ENCODE measurements around the gene EEF2KMT.
"Not testable (repeated sequence)": the region's sequence is repeated elsewhere in the genome, so short reads cannot be mapped to it uniquely, and the experiment has no call there.

EEF2KMT gene

DNA sequence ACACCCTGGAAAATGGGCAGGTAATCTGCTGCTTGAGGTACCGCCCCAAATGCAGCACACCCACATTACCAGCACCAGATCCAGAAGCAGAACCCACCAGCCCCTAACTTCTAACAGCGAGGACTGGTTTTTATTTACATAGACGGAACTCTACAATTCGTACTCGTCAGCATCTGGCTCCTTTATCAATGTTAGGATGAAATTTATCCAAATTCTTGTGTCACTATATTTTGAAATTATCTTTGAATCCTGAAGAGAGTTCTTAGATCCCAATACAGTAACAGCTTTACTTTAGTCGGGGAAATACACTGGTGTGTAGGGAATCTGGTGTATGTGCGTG, 26.3 kb downstream of the EEF2KMT start:
- no peak for DNase-seq (ENCODE audit: low read depth in 1 of 2, low spot score in 1 of 2)

DNA sequence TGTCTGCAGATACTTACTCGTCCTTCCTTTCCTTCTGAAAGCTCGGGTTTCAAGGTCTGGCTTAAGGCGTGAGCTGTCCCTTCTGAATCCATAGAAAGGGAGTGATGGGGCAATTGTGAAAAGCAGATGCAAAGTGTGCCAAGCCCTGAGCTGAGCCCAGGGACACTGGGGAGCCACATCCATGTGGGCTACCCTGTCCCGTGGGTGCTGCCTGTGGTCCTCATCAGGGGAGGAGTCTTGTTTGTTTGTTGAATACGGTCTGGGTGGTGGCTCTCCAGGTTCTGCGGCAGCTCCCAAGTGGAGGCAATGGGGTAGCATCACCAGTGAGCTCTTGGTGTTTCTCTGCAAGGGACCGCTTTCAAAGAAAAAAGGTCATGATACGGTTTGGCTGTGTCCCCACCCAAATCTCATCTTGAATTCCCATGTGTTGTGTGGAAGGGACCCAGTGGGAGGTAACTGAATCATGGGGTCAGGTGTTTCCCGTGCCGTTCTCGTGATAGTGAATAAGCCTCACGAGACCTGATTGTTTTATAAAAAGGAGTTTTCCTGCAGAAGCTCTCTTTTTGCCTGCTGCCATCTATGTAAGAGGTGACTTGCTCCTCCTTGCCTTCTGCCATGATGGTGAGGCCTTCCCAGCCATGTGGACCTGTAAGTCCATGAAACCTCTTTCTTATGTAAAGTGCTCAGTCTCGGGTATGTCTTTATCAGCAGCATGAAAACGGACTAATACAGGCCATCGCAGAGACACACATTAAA, 27.0 kb downstream of the EEF2KMT start:
- no peak for DNase-seq (ENCODE audit: low read depth in 1 of 2, low spot score in 1 of 2)

DNA sequence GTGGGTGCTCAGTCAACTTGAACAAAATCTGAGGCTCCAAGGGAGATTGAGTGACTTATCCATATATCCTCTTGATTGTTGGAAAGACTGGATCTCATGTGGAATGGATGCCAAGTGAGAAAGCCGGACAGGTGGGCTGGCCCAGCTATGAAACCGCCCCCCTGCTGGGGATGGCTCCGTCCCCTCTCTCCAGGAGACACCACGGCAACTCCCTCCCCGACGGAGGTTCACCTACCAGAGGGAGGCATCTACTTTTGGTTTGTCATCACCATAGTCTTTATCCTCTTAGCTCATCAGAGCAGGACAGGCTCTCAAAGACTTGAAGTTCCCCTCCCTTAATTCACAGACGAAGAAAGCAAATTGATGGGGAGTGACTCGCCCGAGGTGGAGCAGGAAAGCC, 27.7 kb downstream of the EEF2KMT start:
- DNase-seq (ENCODE audit: low read depth in 1 of 2, low spot score in 1 of 2) = no peak

- DNase-seq (ENCODE audit: low read depth in 1 of 2, low spot score in 1 of 2) = no peak
Measured at GRCh38 chr16:5069048-5069447, 28.5 kb downstream of the EEF2KMT start.

GRCh38 chr16:5066511-5066910, 31.1 kb downstream of the EEF2KMT start:
- DNase-seq (ENCODE audit: low read depth in 1 of 2, low spot score in 1 of 2) = no peak

- DNase-seq (ENCODE audit: low read depth in 1 of 2, low spot score in 1 of 2) = no peak
Measured at GRCh38 chr16:5065813-5066212, 31.8 kb downstream of the EEF2KMT start, which contains the start of gene C16orf89. Gene C16orf89 (minus strand): TSS chr16:5065956. CDS start chr16:5065908, 48 bp downstream.

DNA sequence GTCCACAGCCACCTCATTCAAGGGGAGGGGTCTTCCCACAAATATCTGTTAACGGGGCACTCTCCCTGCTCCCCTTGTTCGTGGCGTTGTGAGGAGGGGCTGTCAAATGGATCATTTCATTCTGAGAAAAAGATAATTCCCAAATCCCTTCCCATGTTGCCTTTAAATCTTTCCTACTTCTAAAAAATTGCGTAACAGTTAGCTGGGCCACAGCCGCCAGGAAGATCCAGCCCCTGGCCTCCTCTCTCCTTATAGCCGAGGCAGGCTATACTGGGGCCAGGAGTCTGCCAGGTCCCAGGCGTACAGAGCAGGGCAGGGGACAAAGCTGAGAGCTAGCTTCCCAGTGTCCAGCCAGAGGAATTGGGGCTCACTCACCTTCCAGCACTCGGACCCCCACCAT, 32.3 kb downstream of the EEF2KMT start:
- DNase-seq (ENCODE audit: low read depth in 1 of 2, low spot score in 1 of 2) = no peak

DNA sequence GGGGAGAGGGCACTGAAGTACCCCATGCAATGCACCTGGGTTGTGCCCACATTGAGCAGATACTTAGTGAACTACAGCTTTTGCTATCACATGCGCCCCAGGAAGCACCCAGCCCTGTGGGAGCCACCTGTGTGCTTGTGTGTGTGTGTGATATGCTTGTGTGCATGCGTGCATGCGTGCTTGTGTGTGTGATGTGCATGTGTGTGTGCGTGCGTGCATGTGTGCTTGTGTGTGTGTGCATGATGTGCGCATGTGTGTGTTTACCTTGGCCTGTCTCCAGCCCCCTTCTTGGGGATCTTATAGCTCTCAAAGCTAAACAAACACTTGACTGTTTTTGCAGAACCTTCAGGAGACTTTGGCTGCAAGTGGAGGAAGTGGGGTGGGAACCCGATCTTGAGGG, 32.7 kb downstream of the EEF2KMT start:
- no peak for DNase-seq (ENCODE audit: low read depth in 1 of 2, low spot score in 1 of 2)

- no peak for DNase-seq (ENCODE audit: low read depth in 1 of 2, low spot score in 1 of 2)
Measured at GRCh38 chr16:5062790-5063765, 34.5 kb downstream of the EEF2KMT start.

DNA sequence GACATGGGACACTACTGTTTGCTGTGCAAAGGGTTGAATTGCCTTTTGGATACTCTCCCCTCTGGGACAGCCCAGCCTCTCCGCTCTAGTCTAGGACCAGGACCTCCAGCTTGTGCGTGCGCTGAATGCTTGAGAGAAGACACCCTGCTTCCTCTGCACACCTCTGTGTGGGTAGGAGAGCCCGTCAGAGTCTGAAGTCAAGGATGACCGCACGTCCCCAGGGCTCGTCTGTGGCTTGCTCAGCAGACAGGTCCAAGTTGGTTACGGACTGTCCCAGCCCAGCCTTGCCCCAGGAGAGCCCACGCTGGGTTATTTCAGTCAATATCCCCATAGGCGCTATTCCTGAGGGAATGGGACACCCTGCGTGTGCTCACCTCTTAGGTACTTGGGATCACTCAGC, 35.5 kb downstream of the EEF2KMT start:
- DNase-seq (ENCODE audit: low read depth in 1 of 2, low spot score in 1 of 2) = no peak

- no peak for DNase-seq (ENCODE audit: low read depth in 1 of 2, low spot score in 1 of 2)
Measured at GRCh38 chr16:5060073-5060641, 37.4 kb downstream of the EEF2KMT start.

DNA sequence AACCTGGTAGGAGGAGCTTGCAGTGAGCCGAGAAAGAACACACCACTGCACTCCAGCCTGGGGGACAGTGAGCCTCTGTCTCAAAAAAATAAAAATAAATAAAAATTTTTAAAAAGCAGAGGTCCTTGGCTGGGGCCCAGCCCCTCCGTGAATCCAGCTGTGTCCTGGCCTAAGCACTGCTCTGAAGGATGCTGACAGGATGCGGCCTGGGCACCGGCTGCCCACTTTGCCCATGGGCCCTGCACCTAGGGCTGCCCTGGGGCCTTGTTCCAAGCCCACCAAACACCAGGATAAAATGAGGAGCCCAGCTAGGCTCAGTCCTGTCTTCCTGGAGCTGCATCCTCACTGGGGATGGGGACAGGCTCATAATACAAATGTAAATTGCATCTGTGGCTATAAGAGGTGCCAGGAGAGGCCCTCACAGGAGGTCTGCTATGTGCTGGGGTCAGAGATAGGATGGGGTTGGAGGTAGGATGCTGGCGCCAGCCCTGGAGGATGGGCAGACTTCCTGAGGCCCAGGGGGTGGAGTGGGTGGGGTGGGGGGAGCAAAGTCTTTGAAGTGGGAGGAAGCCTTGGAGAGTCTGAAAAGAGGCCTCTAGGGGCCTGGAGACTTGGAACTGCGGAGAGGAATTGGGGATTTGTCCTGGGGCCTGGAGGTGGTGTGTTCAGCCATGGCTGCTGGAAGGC, 38.1 kb downstream of the EEF2KMT start:
- no peak for DNase-seq (ENCODE audit: low read depth in 1 of 2, low spot score in 1 of 2)

GRCh38 chr16:5058476-5058875, 39.1 kb downstream of the EEF2KMT start:
- no peak for DNase-seq (ENCODE audit: low read depth in 1 of 2, low spot score in 1 of 2)

- peak in 1 of 2 donors; percentile 7 for DNase-seq (ENCODE audit: low read depth in 1 of 2, low spot score in 1 of 2)
Measured at GRCh38 chr16:5056352-5056751, 41.2 kb downstream of the EEF2KMT start.

DNA sequence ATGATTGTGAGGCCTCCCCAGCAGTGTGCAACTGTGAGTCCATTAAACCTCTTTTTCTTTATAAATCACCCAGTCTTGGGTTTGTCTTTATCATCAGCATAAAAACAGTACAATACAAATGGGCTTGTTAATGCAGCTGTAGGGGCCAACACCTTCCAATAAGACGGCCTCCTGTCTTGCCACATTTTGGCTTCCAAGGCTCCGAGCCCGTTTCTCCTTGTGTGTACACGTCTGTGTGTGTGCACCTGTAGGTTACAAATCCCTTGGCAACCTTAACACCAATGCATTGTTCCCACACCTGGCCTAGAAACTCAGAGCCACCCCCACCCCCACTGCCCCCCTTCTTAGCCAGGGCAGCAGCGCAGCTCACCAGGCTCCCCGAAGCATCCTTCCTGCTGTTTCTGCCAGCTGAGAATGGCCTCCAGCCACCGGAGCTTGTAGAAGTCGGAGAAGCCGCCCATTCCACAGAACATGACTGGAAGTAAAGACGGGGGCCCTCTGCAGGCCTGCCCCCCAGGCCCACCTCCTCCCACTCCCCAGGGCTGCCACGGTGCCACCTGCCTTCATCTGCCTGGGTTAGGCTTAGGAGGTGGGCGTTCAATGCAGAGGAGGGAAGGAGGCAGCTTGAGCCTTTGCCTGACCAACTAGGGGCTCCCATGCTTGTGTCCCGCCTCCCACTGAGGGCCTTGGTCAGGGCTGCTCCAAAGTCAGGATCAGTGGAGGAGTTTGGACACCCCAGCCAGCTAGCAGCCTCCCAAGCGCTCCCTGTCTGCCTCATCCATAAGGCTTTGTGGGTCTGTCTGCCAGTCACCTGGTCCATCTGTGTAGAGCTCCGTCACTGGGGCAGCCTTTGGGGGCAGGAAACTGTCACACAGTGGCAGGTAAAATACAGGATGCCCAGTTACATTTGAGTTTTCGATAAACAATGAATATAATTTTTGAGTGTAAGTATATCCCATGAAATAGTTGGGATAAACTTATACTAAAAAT, 42.4 kb downstream of the EEF2KMT start:
- DNase-seq (ENCODE audit: low read depth in 1 of 2, low spot score in 1 of 2) = no peak

- no peak for DNase-seq (ENCODE audit: low read depth in 1 of 2, low spot score in 1 of 2)
Measured at GRCh38 chr16:5046914-5047313, 50.7 kb downstream of the EEF2KMT start.

- DNase-seq (ENCODE audit: low read depth in 1 of 2, low spot score in 1 of 2) = no peak
Measured at GRCh38 chr16:5045499-5046115, 52.0 kb downstream of the EEF2KMT start.

GRCh38 chr16:5044581-5044980, 53.0 kb downstream of the EEF2KMT start:
- DNase-seq (ENCODE audit: low read depth in 1 of 2, low spot score in 1 of 2) = not testable (repeated sequence)

DNA sequence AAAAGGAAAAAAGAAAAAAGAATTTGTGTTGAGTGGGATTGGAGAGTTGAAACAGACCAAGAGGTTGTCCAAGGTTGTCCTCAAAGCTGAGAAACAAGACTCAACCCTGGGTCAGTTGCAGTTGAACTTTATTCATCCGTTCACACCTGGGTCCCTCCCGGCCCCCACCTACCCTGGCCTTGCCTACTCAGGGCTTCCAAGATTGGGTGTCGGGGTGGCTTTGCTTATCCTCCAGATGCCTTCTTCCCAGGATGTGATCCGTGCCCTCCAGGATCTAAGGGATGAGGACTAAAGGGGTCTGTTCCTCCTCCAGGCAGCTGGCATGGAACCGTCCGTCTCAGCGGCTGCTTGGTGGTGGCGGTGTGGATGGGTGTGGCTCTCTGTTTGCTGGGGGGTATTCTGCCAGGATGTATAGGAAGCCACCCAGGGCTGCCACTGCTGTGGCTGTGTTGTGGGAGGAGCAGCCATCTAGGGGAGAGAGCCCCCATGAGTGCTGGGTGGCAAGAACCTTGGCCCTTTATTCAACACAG, 53.5 kb downstream of the EEF2KMT start:
- DNase-seq (ENCODE audit: low read depth in 1 of 2, low spot score in 1 of 2) = no peak

Measured in activated T-helper 1 cell treated with anti-CD3 and anti-CD28 coated beads, Interleukin-2, amount 50 U/mL, for 16 hours (primary cell).